Stimulated activated CD4-positive, alpha-beta T cell treated with anti-CD3 and anti-CD28 coated beads, TNF-alpha, amount 100 ng/mL, for 1 hour (primary cell): Measurements from ENCODE around the gene SLC6A5.

Source experiments
- DNase-seq, 3 donors: peaks; one replicate each; pipeline ENCODE4 v3.0.0-alpha.2; 2020; ENCODE audit warnings: low read depth in 3 of 3, low spot score in 1 of 3

Gene SLC6A5

GRCh38 chr11:20620988-20621387 lies 21.6 kb downstream of the SLC6A5 start:
- no peak for DNase-seq

DNA sequence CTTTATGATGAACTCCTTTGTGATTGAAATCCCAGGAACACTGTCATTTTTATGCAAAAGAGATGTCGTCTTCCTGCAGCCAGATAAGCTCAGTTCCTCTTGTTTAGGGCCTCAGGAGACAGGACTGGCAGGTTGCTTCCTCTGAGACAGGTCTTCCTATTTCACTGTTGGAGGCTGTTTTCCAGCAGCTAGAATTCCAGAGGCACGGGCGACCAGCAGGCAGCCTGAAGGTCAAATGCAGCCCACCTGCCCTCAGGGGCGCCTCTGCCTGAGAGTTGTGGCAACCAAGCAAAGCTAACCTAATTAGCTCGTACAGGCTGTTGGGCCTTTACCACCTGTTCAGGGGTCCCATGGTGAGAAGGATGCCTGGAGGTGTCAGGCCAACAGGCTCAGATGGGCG lies 22.3 kb downstream of the SLC6A5 start:
- DNase-seq = no peak

- DNase-seq = no peak
These were observed 23.8 kb downstream of the SLC6A5 start for GRCh38 chr11:20623252-20623651.

GRCh38 chr11:20626279-20626678 lies 26.9 kb downstream of the SLC6A5 start:
- no peak for DNase-seq

DNA sequence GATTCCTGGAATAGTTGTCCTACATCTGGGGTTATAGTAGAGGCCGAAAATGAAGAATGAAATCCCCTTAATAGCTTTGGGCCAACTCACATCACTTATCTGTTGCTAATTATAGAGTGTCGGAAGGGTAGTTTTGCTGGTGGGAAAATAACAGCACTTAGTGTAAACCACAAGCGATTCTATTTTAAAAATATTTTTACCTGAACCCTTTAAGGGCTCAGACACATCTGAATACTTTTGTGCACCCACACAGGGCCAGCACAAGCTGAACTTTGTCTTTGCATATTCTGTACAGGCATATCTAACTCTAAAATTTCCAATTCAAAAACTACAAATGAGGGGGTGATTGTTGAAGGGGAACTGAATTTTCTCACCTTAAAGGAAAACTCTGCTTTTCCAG lies 27.6 kb downstream of the SLC6A5 start:
- no peak for DNase-seq

DNA sequence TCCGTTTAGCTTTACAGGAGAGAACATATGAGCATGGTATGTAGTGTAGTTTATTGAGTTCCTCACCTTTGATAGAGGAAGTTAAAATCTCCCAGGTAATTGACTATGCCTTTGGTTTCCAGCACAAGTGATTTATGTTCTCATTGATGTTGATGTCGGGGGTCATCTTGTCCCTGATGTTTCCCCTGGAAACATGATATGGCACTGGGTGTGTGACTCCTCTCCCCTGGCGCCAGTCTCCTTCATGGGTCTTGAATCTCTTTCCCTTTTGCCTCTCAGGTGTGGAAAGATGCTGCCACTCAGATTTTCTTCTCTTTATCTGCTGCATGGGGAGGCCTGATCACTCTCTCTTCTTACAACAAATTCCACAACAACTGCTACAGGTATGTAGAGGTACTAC lies 28.3 kb downstream of the SLC6A5 start:
- no peak for DNase-seq

DNA sequence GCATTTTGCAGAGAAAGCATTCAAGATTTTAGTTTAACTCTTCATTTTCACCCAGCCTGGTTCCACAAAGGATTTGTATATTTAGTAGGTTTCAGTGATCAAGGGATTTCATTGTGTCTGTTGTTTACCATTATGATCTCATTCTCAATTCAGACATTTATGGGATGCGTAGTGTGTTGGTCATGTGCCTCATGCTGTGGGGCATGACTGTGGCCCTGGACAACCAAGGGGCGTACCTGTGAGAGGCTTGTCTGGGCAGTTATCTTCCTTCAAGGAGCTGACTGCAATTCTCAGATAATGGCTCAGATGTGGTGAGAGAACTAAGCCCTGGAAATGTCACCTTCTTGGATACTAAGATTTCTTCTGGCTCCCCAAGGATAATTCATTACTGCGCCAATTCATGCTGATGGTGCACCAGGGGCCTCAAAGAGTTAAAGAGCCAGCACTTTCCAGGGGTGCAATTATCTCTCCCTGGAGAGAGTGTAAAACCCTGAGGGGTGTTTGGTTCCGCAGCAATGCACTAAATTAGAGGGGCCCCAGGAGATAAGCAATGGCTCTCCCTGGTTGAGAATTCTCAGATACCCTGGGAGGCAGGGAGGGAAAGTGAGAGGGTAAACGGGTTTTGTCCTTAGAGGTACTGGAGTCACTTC lies 32.2 kb downstream of the SLC6A5 start:
- no peak for DNase-seq

- no peak for DNase-seq
These were observed 32.7 kb downstream of the SLC6A5 start for GRCh38 chr11:20632169-20632532.

- no peak for DNase-seq
These were observed 34.6 kb downstream of the SLC6A5 start for GRCh38 chr11:20634044-20634443.

DNA sequence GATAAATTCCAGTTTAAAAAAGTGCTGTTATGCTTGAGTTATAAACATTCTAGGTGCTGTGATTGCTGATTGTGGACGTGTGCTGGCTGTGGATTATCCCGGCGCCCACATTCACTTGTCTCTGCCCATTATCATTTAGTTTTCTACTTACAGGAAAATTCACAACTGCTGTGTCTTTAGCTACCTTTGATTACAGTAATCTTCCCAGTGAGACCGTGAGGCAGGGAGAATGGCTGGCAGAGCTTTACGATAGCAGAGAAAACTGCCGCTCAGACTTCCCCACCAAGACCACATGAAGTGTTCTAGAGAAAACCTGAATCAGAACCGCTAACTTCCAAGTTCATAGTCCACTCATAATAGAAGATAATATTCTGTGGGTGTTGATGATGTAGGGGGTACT lies 35.4 kb downstream of the SLC6A5 start:
- no peak for DNase-seq

DNA sequence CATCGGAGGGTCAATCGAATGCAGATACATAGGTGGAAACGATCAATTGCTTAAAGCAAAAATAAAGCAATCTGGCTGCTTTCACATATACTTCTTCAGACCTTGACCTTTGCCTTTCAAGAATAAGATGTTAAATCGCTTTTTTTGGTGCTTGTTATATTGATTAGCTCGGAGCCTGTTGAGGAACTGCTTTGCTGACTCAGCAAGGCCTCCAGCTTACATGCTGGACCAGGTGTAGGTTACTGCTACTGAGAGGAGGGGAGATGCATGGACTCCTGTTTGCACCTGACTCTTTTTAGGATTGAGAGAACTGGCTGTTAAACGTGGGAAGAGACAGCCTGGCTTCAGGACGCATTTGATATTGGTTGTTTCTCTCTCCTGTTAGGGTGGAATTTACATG lies 38.7 kb downstream of the SLC6A5 start:
- DNase-seq = no peak

- DNase-seq = no peak
These were observed 40.3 kb downstream of the SLC6A5 start for GRCh38 chr11:20639688-20640087.

DNA sequence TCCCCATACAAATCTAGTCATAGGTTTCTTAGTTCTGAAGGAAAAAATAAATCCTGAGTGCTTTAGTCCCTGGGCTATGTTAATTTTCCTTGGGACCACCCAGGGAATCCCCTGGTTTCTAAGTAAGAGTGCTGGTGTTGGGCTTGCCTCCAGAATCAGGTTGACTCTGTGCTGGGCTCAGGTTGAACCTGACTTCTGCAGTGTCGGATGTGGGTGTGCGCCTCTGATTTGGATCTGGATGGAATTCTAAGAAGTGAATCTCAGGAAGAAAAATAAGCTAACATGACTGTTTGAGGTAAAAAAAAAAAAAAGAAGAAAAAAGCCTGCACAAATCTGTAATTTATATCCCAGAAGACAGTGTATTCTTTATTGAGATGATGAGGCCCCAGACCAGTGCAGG lies 41.0 kb downstream of the SLC6A5 start:
- no peak for DNase-seq

DNA sequence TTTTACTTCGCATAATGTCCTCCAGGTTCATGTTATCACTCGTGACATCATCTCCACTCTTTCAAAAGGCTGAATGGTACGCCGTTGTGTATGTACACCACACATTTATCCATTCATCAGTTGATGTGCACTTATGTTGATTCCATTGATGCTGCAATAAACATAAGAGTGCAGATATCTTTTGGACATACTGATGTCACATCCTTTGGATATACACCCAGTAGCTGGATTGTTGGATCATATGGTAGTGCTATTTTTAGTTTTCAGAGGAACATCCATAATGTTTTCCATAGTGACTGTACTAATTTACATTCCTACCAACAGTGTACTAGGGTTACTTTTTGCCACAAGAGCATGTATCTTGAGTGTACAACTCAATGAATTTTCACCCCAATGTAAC lies 45.0 kb downstream of the SLC6A5 start:
- DNase-seq = no peak

DNA sequence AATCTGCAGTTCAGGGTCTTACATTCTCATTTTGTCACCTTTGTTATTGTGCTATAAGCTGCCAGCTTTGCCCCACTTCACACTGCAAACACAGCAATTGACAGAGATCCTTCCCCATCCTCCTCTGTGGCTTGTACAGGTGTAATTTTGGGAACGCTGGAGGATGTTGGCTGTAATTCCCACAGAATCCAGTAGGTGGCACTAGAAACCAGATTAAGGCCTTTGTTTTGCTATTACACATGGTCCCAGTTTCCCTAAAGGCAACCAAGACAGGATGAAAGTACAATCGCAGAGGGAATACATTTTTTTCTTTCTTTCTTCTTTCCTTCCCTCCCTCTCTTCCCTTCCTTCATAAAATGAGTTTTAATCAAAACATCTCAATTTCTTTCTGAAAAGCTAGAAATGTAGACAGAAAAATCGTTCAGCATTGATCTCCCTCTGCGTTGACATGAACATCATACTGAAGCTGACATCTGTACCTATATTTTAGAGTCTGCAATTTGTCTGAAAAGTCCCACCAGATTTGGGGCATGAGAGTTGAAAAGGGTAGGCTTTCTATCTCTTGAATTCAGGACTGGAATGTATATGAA lies 48.7 kb downstream of the SLC6A5 start:
- DNase-seq = no peak

DNA sequence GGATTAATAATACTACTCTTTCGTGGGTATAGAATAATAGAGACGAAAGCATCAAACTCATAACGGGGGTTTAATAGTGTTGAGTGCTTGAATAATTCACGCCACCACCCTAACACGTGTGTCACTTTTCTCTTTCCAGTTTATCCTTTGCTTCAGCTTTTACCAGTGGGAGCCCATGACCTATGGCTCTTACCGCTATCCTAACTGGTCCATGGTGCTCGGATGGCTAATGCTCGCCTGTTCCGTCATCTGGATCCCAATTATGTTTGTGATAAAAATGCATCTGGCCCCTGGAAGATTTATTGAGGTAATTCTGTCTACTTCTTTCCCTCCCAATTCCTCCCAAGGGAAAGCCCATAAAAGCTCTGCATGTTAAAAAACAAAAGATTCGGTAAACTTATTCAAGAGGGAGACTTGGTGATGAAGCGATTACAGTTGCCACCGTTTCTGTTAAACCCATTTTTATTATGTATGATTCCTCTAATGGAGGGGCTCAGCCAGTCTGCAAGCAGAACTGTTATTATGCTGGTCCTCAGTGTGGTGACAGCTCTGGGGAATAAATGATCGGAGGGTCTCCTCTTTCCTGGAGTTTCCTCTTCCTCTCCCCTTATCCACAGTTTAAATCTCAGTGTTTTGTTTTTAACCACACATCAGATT lies 52.9 kb downstream of the SLC6A5 start:
- DNase-seq = no peak

- no peak for DNase-seq
These were observed 54.6 kb downstream of the SLC6A5 start for GRCh38 chr11:20654038-20654437.

DNA sequence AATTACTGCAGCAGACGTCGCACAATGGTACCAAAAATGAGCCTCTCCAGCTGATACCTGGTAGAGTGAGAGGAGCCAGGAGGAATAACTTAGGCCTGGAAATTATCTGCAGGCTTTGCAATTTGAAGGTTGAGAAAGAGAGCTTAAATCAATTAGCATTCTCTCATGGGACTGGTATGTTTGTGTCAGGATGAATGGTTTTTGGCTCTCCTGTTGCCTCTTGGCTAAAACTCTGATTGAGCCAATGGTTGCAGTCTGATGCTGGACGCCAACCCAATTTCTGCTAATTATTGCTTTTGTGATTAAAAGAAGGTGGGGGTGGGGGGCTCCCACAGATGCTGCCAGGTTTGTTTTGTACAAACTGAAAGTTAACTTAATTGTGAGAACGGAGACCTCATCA lies 57.5 kb downstream of the SLC6A5 start:
- no peak for DNase-seq

GRCh38 chr11:20658135-20658534 lies 58.7 kb downstream of the SLC6A5 start:
- no peak for DNase-seq

DNA sequence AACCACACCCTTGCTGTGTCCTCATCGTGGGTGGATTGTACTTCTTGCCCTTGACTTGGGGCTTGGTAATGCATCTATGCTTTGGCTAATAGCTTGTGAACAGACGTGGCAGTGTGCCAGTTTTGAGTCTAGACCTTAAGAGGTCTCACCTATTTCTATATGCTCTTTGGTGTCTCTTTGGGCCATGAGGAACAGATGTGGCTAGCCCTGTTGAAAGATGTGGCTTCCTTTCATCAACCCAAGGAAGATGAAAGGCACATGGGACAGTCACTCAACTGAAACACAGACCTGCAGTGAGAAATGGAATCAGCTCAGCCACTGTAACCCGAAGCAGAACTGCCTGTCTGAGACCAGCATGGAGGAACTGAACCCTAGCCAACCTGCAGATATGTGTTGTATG lies 62.0 kb downstream of the SLC6A5 start:
- DNase-seq = no peak

- no peak for DNase-seq
These were observed 62.4 kb downstream of the SLC6A5 start for GRCh38 chr11:20661850-20662249.

DNA sequence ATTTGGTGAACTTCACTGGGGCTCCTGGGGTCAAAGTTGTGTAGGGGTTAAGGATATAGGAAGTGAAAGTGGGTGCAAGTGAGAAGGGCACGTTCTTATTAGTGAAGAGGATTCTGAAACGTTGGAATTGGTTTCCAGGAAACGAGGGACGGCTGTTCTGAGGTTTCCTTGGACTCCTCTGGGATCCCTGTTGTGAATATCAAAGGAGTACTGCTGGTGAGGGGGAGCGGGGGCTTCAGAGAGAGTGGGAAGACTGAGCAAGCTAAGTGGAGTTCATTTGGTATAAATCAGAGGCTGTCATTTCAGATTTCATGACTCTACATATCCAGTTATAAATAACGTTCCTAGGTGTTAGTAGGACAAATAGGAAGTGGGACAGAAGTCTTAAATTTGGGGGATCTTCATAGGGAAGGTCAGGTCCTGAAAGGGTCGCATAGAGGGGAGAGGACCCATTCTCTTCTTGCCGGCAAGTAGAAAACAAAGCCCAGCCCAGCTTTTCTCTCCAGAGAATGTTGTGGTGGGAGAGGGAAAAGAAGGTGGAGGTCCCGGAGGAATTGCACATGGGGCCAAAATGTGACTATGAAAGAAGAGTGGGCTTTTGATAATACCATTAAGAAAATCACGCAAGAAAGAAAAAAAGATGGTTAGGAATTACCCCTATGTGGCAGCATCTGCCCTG lies 68.9 kb downstream of the SLC6A5 start:
- no peak for DNase-seq
